HepG2 (cell line): ENCODE results near the gene INSR. TPM values are rescaled to one million over a fixed set of nuclear protein-coding genes. Genes with fewer than 3 reads are reported as not detected.

Experiments
- GABPB1 ChIP-seq: IDR thresholded peaks from 2 replicates; pipeline ENCODE4 v1.6.1; 2016; ENCODE audit warnings: mild to moderate bottlenecking, missing genetic modification reagents, moderate library complexity, missing compliant biosample characterization
- GFI1 ChIP-seq: sonication (generic); formaldehyde crosslinking; IDR thresholded peaks from 2 replicates; pipeline ENCODE4 v1.5.0; 2020; ENCODE audit warnings: missing genetic modification reagents, mild to moderate bottlenecking, borderline replicate concordance
- HDAC1 ChIP-seq: sonication (generic); formaldehyde crosslinking; IDR thresholded peaks from 2 replicates; pipeline ENCODE4 v1.5.1; 2020; ENCODE audit warnings: mild to moderate bottlenecking, missing genetic modification reagents
- HNF4G ChIP-seq, 2 experiments: sonication (generic) in 1 of 2; formaldehyde crosslinking in 1 of 2; IDR thresholded peaks; 2 replicates each; pipeline versions ENCODE4 v1.4.0 to v1.6.1; 2011 to 2020; ENCODE audit warnings: borderline replicate concordance in 2 of 2, low read depth in 2 of 2, mild to moderate bottlenecking in 2 of 2, low read length in 1 of 2, missing genetic modification reagents in 1 of 2, moderate library complexity in 1 of 2
- IRF2 ChIP-seq: IDR thresholded peaks from 2 replicates; pipeline ENCODE4 v1.6.1; 2018; ENCODE audit warnings: missing genetic modification reagents, missing compliant biosample characterization
- MTF1 ChIP-seq: sonication (generic); formaldehyde crosslinking; IDR thresholded peaks from 2 replicates; pipeline ENCODE4 v1.5.0; 2020; ENCODE audit warnings: missing genetic modification reagents
- NR2C2 ChIP-seq: sonication (generic); formaldehyde crosslinking; IDR thresholded peaks from 2 replicates; pipeline ENCODE4 v1.4.0; 2020; ENCODE audit warnings: missing genetic modification reagents, mild to moderate bottlenecking, moderate library complexity, borderline replicate concordance
- RARA ChIP-seq: IDR thresholded peaks from 2 replicates; pipeline ENCODE4 v1.6.1; 2016; ENCODE audit warnings: missing genetic modification reagents, missing compliant biosample characterization
- RERE ChIP-seq: IDR thresholded peaks from 2 replicates; pipeline ENCODE4 v1.6.1; 2016; ENCODE audit warnings: low read depth, missing genetic modification reagents, missing compliant biosample characterization
- REST ChIP-seq, 2 experiments: IDR thresholded peaks; 2 replicates each; pipeline ENCODE4 v1.6.1; 2011 to 2012; ENCODE audit warnings: low read length in 2 of 2, borderline replicate concordance in 1 of 2, low read depth in 1 of 2, mild to moderate bottlenecking in 1 of 2, moderate library complexity in 1 of 2
- ZKSCAN1 ChIP-seq: fragments of 150-350 bp; IDR thresholded peaks from 2 replicates; pipeline ENCODE4 v1.6.1; 2014; ENCODE audit warnings: low read length
- ZKSCAN5 ChIP-seq: sonication (generic); formaldehyde crosslinking; IDR thresholded peaks from 2 replicates; pipeline ENCODE4 v1.5.1; 2020; ENCODE audit warnings: mild to moderate bottlenecking, missing genetic modification reagents
- ZMYM3 ChIP-seq: sonication (generic); formaldehyde crosslinking; IDR thresholded peaks from 2 replicates; pipeline ENCODE4 v1.5.1; 2020; ENCODE audit warnings: mild to moderate bottlenecking, missing genetic modification reagents
- polyA plus RNA-seq, 8 experiments: library from polyadenylated mRNA; depleted of rRNA in 3 of 8; stranded (reverse) in 7 of 8; unstranded in 1 of 8; fragments of >200 nt; fragmentation: Illumina TruSeq in 4 of 8; extraction: Trizol in 4 of 8; gene quantifications; 2 replicates each; pipeline versions ENCODE4 v1.2.1 to v1.2.3, GENCODE V29; 2011 to 2016; ENCODE audit warnings: low read depth in 4 of 8, missing spikeins in 1 of 8, mixed read lengths in 1 of 8; ENCODE audit not compliant: insufficient read depth in 1 of 8
- total RNA-seq, 5 experiments: library from RNA; depleted of rRNA; stranded (reverse); fragments of >200 nt; fragmentation: Illumina TruSeq; extraction: Trizol; gene quantifications; 2 replicates each; pipeline ENCODE4 v1.2.3, GENCODE V29; 2016; ENCODE audit warnings: low read depth in 1 of 5
- TF ChIP-seq, protein P1 (sequence below): sonication (generic); formaldehyde crosslinking; IDR thresholded peaks from 2 replicates; pipeline ENCODE4 v1.4.0; 2020; ENCODE audit warnings: missing genetic modification reagents

Gene INSR
- total and polyA plus RNA-seq, 2 of the 13 experiments (the other 11 are each of a cell fraction or from before 2014, with no cell fraction given), result 24.2 to 29.8 TPM

DNA sequence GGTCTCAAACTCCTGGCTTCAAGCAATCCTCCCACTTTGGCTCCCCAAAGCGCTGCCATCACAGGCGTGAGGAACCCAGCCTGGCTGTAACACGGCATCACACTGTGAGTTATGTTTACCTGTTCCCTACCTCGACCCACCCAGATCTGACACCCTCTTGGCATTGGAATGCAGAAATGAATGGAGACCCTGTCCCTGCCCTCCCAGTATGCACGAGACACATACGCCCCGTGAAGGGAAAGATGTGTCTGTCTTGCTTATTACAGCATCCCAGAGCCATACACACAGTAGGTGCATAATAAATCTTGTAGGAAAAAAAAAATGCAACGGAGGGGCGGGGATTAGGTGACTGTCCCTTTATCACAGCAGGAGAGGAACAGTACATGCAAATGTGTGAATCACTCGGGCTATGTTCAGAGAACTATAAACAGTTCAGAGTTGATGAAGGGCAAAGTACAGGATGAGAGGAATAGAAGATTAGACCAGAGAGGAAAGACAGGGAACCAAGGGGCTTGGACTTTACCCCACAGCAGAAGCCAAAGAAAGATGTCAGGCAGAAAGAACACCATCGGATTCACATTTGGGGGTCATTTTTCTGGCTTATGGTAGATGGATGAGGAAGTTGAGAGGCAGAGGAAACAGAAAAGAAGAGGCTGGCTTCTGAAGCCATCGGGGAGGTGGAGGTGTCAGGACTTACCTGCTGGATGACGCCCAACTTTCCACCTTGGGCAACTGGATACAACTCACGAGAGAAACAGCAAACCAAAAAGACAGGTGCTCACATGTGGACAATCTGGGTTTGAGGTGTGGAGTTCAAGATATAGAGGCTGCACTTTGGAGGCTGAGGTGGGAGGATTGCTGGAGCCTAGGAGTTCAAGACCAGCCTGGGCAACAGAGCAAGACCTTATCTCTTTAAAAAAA lies 94.3 kb downstream of the INSR start (continued):
- TF ChIP-seq REST (IDR thresholded peaks at IDR 0.05; ENCODE audit: borderline replicate concordance in 1 of 2, low read depth in 1 of 2, low read length in 2 of 2), result no peak
- TF ChIP-seq IRF2 (CRISPR knock-in tag), result peak; percentile 72
- TF ChIP-seq MTF1 (CRISPR knock-in tag), result no peak
- TF ChIP-seq ZKSCAN1, result peak; percentile 96
- TF ChIP-seq ZMYM3 (CRISPR knock-in tag), result peak; percentile 1; the same call in 1 of the 2 replicates
- TF ChIP-seq, protein P1, sequence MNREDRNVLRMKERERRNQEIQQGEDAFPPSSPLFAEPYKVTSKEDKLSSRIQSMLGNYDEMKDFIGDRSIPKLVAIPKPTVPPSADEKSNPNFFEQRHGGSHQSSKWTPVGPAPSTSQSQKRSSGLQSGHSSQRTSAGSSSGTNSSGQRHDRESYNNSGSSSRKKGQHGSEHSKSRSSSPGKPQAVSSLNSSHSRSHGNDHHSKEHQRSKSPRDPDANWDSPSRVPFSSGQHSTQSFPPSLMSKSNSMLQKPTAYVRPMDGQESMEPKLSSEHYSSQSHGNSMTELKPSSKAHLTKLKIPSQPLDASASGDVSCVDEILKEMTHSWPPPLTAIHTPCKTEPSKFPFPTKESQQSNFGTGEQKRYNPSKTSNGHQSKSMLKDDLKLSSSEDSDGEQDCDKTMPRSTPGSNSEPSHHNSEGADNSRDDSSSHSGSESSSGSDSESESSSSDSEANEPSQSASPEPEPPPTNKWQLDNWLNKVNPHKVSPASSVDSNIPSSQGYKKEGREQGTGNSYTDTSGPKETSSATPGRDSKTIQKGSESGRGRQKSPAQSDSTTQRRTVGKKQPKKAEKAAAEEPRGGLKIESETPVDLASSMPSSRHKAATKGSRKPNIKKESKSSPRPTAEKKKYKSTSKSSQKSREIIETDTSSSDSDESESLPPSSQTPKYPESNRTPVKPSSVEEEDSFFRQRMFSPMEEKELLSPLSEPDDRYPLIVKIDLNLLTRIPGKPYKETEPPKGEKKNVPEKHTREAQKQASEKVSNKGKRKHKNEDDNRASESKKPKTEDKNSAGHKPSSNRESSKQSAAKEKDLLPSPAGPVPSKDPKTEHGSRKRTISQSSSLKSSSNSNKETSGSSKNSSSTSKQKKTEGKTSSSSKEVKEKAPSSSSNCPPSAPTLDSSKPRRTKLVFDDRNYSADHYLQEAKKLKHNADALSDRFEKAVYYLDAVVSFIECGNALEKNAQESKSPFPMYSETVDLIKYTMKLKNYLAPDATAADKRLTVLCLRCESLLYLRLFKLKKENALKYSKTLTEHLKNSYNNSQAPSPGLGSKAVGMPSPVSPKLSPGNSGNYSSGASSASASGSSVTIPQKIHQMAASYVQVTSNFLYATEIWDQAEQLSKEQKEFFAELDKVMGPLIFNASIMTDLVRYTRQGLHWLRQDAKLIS (CRISPR knock-in tag), result no peak
- TF ChIP-seq RERE (CRISPR knock-in tag), result no peak
- no peak for TF ChIP-seq GABPB1 (CRISPR knock-in tag)
- 0 out of 2 replicates have a peak, but pooled peaks have one; percentile 25 for TF ChIP-seq GFI1 (CRISPR knock-in tag)
- peak; percentile 59; the same call in 1 of the 2 replicates for TF ChIP-seq NR2C2
- TF ChIP-seq HNF4G (IDR thresholded peaks at IDR 0.05; ENCODE audit: borderline replicate concordance, low read depth, low read length), result peak; percentile 87
- TF ChIP-seq HNF4G (CRISPR knock-in tag; IDR thresholded peaks at IDR 0.05; ENCODE audit: borderline replicate concordance, low read depth), result peak; percentile 80; the same call in 1 of the 2 replicates
- peak; percentile 24; the same call in 1 of the 2 replicates for TF ChIP-seq RARA (CRISPR knock-in tag)
- peak; percentile 39; the same call in 1 of the 2 replicates for TF ChIP-seq HDAC1 (CRISPR knock-in tag)
- peak; percentile 76; the same call in 1 of the 2 replicates for TF ChIP-seq ZKSCAN5
